ENCODE results near the gene PSRC1.
"Not testable (repeated sequence)": the region's sequence is repeated elsewhere in the genome, so short reads cannot be mapped to it uniquely, and the experiment has no call there.

PSRC1 gene

DNA sequence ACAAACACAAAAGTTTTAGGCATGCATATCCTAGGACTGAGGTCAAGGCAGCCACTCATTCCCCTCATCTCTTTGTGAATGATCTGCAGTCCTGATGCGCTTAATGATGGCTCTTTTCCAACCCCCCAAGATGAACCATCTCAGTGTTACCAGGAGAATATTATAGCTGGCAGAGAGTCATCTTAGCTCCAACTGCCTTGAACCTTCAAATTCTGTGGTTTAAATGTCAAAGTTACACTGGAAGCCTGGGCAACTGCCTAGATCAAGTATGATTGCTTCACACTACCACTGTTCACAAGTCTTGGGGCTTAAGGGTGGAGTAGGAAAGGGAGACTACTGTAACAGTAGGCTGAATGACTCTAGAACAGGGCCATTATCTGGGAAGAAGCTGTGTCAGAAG is 31.9 kb upstream of the PSRC1 start:
- no peak overlapping the region for H3K4me3 ChIP-seq (ENCODE audit: low read depth, low read length)
- no peak for DNase-seq (ENCODE audit: low read depth)
- TF ChIP-seq, protein P1, sequence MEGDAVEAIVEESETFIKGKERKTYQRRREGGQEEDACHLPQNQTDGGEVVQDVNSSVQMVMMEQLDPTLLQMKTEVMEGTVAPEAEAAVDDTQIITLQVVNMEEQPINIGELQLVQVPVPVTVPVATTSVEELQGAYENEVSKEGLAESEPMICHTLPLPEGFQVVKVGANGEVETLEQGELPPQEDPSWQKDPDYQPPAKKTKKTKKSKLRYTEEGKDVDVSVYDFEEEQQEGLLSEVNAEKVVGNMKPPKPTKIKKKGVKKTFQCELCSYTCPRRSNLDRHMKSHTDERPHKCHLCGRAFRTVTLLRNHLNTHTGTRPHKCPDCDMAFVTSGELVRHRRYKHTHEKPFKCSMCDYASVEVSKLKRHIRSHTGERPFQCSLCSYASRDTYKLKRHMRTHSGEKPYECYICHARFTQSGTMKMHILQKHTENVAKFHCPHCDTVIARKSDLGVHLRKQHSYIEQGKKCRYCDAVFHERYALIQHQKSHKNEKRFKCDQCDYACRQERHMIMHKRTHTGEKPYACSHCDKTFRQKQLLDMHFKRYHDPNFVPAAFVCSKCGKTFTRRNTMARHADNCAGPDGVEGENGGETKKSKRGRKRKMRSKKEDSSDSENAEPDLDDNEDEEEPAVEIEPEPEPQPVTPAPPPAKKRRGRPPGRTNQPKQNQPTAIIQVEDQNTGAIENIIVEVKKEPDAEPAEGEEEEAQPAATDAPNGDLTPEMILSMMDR (IDR thresholded peaks at IDR 0.05; ENCODE audit: low read depth, low read length, missing control alignments): no peak

DNA sequence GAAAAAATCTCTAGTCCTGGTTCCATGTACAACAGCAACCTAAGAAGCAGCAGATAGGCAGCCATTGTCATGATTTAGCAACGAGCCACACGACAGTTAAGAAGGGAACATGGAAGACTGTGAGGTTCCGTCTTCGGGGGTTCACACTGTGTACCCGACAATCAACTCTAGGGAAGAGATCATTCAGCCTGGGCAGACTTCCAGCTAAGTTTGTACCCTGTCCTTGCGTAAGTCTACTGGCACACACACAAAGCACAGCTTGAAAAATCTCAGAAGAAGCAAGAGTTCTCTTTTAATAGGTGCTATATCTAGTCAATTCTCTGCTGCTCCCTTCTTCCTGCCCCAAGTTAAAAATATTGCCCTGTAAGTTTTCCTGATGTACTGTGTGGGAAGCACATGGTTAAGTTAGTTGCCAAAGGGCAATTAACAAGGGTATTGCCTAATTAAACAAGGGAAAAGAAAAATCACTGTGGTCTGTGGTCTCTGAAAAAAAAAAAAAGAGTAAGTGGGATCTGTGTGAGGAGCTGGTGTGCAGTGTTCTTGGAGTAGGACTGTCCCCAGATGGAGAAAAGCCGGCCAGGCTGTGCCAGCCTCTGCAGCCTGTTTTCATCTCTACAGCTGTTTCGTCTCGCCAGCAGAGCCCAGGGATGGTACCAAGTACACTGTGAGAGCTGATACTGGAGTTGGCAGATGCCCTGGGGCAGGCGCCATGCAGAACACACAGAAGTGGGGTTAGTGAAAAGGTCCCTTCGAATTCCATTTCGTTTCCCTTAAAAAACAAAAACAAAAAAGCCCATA is 30.2 kb upstream of the PSRC1 start:
- H3K4me3 ChIP-seq (ENCODE audit: low read depth, low read length): no peak overlapping the region
- no peak for DNase-seq (ENCODE audit: low read depth)
- TF ChIP-seq, protein P1 (IDR thresholded peaks at IDR 0.05; ENCODE audit: low read depth, low read length, missing control alignments): no peak

DNA sequence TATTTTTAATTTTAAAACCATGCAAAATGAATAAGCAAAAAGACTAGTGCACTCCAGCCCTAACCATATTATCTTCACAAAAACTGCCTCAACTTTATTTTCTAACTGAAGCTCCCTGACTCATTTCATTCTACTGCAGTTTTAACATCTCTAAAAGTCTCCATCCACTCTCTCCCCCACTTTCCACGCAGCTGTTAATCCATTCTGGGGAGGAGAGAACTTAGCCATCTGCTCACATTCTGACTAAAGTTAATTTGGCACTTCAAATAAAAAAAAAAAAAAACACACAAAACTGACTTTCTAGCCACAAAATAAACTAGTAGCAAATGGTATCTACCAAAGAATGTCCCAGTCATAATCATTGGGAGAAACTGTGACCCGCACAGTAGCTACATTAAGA is 29.3 kb upstream of the PSRC1 start:
- TF ChIP-seq, protein P1 (IDR thresholded peaks at IDR 0.05; ENCODE audit: low read depth, low read length, missing control alignments): no peak
- DNase-seq (ENCODE audit: low read depth): no peak
- no peak overlapping the region for H3K4me3 ChIP-seq (ENCODE audit: low read depth, low read length)

GRCh38 chr1:109309347-109309746 is 26.4 kb upstream of the PSRC1 start:
- no peak for DNase-seq (ENCODE audit: low read depth)
- TF ChIP-seq, protein P1 (IDR thresholded peaks at IDR 0.05; ENCODE audit: low read depth, low read length, missing control alignments): no peak

GRCh38 chr1:109307274-109308021 is 24.5 kb upstream of the PSRC1 start:
- no peak overlapping the region for H3K4me3 ChIP-seq (ENCODE audit: low read depth, low read length)
- TF ChIP-seq, protein P1 (IDR thresholded peaks at IDR 0.05; ENCODE audit: low read depth, low read length, missing control alignments): no peak
- DNase-seq (ENCODE audit: low read depth): no peak

More at GRCh38 chr1:109309347-109309746, 26.4 kb upstream of the PSRC1 start:
- H3K4me3 ChIP-seq (ENCODE audit: low read depth, low read length): no peak overlapping the region

- no peak for DNase-seq (ENCODE audit: low read depth)
- TF ChIP-seq, protein P1 (IDR thresholded peaks at IDR 0.05; ENCODE audit: low read depth, low read length, missing control alignments): no peak
- H3K4me3 ChIP-seq (ENCODE audit: low read depth, low read length): no peak within 1 kb of the TSS
These were observed 23.9 kb upstream of the PSRC1 start, which contains the start of gene MYBPHL for GRCh38 chr1:109306832-109307273. Gene MYBPHL, minus strand, starts transcription at chr1:109307011. Its CDS starts 20 bp downstream, at chr1:109306991.

DNA sequence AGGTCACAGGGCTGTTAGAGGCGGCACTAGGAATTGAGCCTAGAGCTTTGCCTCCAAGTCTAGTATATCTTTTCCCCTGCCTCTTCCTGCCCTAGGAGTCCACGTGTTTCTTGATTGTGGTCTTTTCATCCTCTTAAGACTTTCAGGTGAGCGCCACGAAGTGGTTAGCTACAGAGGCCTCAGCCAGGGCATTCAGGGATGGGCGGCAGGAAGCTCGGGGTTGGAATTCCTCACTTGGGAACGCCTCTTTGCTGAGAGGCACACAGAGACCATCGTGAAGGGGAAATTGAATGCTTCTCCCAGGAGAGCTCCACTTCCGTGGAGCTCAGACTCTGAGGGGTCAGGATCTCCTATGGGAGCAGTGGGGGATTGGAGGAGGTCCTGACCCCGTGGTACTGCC is 23.0 kb upstream of the PSRC1 start:
- not testable (repeated sequence) for DNase-seq (ENCODE audit: low read depth); H3K4me3 ChIP-seq (ENCODE audit: low read depth, low read length)
